Activated CD4-positive, CD25-positive, alpha-beta regulatory T cell treated with anti-CD3 and anti-CD28 coated beads, Interleukin-2, amount 50 U/mL, for 24 hours (primary cell): ENCODE measurements around the gene HOXA2.

Source experiments
- ATAC-seq, 2 donors: fragments of 150-1000 bp; cut with Tn5 transposase; one replicate each; pipeline ENCODE4 v1.10.0; 2021; ENCODE audit warnings: mild to moderate bottlenecking in 1 of 2, moderate library complexity in 1 of 2

Gene HOXA2

DNA sequence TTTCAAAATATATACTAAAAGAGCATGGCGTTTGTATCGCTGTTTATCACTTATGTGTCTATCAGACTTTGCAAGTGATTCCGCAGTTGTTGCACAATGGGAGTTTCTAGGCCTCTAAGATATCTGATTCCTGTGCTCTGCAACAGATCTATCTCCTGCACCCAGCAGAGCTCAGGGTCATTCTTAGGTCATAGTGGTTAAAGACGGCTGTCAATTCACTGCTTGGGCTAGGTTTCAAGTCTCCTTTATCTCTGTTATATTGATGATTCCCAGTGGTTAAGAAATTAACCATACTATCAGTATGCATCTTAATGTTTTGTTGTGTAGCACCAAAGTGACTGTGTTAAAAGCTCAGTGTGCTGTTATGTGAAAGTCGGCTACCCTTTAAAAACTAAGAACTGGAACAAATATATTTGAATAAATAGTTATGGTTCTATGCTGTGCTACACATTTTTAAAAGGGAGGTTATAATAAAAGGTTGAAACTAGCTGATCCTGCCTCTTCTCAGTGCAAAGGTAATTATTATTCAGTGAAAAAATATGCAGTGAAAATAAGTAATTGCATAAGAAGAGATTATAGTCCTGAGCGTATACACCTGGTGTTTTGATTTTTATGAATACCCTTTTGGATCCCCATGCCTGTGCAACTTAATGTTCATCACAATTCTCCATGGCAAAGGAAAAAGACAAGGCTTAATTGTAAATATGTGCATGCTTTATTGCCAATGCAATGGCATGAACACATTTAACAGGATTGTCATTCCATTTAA lies 30.7 kb downstream of the HOXA2 start:
- no peak for ATAC-seq

DNA sequence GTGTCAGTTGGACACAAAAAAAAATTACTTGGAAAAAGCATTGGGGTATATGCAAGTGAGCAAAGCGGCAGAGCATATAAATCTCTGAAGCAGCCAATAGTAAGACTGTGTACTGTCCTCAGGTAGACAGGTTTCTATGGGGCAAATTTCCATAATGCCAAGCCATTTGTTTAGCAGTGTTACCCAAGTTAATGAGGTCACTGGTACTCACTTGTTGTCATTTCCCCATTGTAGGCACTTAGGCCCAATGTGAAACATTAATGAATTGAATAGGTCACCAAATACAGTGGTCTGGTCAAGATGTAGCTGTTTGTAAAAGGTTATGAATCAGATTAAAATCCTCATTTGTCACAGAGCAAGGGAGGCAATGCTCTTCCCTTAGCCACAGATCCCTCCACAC lies 34.2 kb downstream of the HOXA2 start:
- ATAC-seq, result no peak

DNA sequence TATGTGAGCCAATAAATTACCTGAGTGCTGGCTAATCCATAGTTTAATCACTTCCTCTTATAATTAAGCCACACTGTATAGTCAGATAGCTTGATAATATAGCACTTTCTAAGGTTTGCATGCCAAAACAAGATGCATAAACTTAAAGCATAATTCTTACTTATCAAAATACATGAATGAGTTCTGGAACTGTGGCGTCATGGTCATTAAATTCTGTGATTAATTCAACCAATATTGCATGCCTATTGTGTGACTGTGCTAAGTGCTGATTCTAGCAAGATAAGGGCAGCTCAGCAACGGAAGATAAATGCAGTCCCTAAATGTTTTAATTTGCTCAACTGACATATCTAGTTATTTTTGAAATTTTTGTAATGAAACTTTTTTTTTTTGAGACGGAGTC lies 36.3 kb downstream of the HOXA2 start:
- ATAC-seq, result no peak

DNA sequence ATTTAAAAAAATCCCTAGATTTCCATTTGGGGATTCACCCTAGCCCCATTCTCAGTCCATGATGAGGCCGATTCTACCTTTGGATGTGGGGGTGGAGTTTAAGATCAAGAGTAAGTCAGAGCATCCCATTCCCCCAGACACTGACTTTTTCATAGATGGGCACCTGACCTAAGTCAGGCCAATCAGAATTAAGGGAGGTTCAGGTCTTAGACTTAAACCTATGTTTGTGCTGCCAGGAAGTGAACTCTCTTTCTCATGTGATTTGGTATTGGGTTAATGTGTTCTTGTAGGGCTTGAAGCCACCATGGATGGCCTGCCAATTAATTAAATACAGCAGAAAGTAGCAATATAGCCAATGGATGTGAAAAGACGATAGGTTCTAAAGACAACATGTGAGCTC lies 36.8 kb downstream of the HOXA2 start:
- no peak for ATAC-seq

DNA sequence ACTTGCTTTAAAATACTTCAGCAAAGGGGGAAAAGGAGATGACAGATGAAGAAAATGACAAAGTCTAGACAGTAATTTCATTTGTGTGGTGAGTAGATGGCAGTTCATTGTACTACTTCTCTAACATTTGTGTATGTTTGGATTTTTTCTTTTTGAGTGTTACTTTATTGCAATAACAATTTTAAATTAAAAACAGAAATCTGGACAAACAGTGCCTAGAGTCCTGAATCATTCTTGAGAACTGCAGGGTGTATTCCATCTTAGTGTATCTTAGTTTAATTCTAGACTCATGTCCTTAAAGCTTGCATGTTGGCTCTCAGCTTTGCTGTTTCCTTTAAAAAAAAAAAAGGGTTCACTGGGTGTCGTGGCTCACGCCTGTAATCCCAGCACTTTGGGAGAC lies 37.8 kb downstream of the HOXA2 start:
- no peak for ATAC-seq

DNA sequence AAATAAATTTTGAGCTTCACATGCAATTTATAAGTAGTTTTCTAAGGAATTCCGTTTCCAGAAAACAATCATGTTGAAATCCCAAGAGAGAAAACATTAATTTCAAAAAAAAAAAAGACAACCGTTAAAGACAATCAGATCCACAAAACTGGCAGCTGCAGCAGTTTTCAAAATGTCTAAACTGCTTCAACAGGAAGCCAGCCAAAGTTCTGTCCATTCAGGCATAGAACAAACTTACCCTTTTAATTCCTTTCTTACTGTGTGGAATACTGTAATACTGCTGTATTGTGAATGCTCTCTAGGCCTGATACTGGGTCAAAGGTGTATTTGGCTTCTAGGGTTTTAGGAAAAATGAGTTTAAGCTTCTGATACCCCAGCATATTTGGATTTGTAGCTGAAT lies 38.3 kb downstream of the HOXA2 start:
- no peak for ATAC-seq

DNA sequence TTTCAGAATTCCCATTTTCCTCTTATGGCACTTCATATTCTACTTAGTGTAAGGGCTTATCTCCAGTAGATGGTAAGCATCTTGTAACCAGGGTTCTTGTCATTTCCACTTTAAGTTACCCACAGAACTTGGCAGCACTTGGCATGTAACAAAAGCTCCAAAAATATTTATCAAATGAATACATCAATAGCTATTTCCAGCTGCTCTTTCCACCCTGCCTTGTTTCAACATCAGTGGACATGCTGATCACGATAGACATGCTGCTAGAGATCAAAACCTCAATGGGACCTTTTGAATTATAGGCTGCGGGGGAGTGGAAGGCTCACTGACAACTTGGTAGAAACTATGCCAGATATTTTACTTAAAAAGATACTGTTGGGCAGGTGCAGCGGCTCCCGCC lies 39.5 kb downstream of the HOXA2 start:
- ATAC-seq, result no peak

DNA sequence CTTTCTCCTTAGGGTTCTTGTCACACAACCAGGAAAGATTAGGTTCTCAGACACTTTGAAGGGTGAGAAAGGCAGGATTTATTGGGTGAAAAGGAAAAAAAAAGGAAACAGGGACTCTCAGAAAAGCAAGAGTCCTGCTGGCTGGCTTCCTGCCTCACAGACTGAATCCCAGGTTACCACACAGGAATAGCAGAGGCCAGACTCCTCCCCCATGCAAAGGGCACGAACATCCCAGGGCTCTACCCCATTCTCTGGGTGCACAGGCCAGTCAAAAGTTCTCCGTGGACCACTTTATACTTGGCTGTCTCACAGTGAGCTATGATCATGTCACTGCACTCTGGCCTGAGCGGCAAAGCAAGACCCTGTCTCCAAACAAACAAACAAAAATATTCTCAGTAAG lies 49.3 kb downstream of the HOXA2 start:
- ATAC-seq, result no peak

DNA sequence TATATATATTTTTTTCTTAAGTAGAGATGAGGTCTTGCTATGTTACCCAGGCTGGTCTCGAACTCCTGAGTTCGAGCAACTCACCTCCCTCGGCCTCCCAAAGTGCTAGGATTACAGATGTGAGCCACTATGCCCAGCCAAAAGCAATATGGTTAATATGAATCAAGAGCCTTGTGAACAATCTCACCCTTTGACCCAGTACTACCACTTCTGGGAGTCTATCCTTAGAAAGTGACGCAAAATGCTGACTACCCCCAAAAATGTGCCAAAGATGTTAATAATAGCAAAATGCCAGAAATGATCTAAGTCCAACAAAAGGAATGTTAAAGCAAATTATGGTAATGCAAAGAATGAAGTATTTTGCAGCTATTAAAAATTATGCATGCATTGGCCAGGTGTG lies 51.0 kb downstream of the HOXA2 start:
- ATAC-seq, result no peak
